Keratinocyte (primary cell): ENCODE data around the gene KRTAP22-1. TPM values are rescaled to one million over a fixed set of nuclear protein-coding genes. Genes with fewer than 3 reads are reported as not detected.

ENCODE experiments used
- DNase-seq: peaks from one replicate; pipeline ENCODE4 v3.0.0-alpha.2; 2011; ENCODE audit warnings: low read depth, missing footprints, low spot score
- FAIRE-seq: peaks from 2 replicates; lab custom pipeline; 2011; peaks lifted over from hg19 to GRCh38; lab: Jason Lieb, UNC
- H2AFZ ChIP-seq: 2 replicates; pipeline ENCODE4 v1.6.0; 2012; ENCODE audit warnings: low read length, control low read depth, inconsistent platforms; ENCODE audit not compliant: control insufficient read depth
- H3K27ac ChIP-seq: 2 replicates; pipeline ENCODE4 v1.5.1; 2011; ENCODE audit warnings: low read length; ENCODE audit not compliant: control insufficient read depth, insufficient read depth
- H3K27me3 ChIP-seq: 3 replicates; pipeline ENCODE4 v1.6.0; 2011; ENCODE audit warnings: low read length; ENCODE audit not compliant: control insufficient read depth, insufficient read depth; ENCODE audit errors: extremely low read depth
- H3K36me3 ChIP-seq, 2 experiments: 2 replicates in 1 of 2; 3 replicates in 1 of 2; pipeline ENCODE4 v1.5.1; 2011; ENCODE audit warnings: low read length in 2 of 2, mild to moderate bottlenecking in 1 of 2; ENCODE audit not compliant: control insufficient read depth in 2 of 2, insufficient read depth in 2 of 2; ENCODE audit errors: extremely low read depth in 1 of 2
- H3K4me1 ChIP-seq: 3 replicates; pipeline ENCODE4 v1.5.1; 2011; ENCODE audit warnings: low read length; ENCODE audit not compliant: control insufficient read depth, insufficient read depth; ENCODE audit errors: extremely low read depth
- H3K4me2 ChIP-seq: 3 replicates; pipeline ENCODE4 v1.6.0; 2011; ENCODE audit warnings: low read depth, low read length; ENCODE audit not compliant: control insufficient read depth, insufficient read depth; ENCODE audit errors: extremely low read depth
- H3K4me3 ChIP-seq, 3 experiments: fragments of 200-600 bp in 1 of 3; sonication (generic) in 1 of 3; 2 replicates in 2 of 3; 3 replicates in 1 of 3; pipeline ENCODE4 v1.5.1; 2011 to 2016; ENCODE audit warnings: low read length in 3 of 3, mild to moderate bottlenecking in 3 of 3, control low read depth in 2 of 3, inconsistent platforms in 1 of 3, low read depth in 1 of 3, mixed read lengths in 1 of 3, mixed run types in 1 of 3, moderate library complexity in 1 of 3; ENCODE audit not compliant: control insufficient read depth in 2 of 3, insufficient read depth in 2 of 3; ENCODE audit errors: extremely low read depth in 1 of 3
- H3K79me2 ChIP-seq: 2 replicates; pipeline ENCODE4 v1.6.0; 2012; ENCODE audit warnings: low read length; ENCODE audit not compliant: control insufficient read depth, insufficient read depth
- H3K9ac ChIP-seq: 3 replicates; pipeline ENCODE4 v1.6.0; 2011; ENCODE audit warnings: low read length; ENCODE audit not compliant: control insufficient read depth, insufficient read depth; ENCODE audit errors: extremely low read depth
- H3K9me1 ChIP-seq: 3 replicates; pipeline ENCODE4 v1.6.0; 2011; ENCODE audit warnings: low read length; ENCODE audit not compliant: control insufficient read depth, insufficient read depth; ENCODE audit errors: extremely low read depth
- H3K9me3 ChIP-seq: 2 replicates; pipeline ENCODE4 v1.5.1; 2012; ENCODE audit warnings: low read depth, low read length; ENCODE audit not compliant: control insufficient read depth
- H4K20me1 ChIP-seq: 3 replicates; pipeline ENCODE4 v1.6.0; 2011; ENCODE audit warnings: low read length; ENCODE audit not compliant: control insufficient read depth, insufficient read depth; ENCODE audit errors: extremely low read depth
- EZH2 ChIP-seq: IDR thresholded peaks from one replicate; pipeline ENCODE4 v1.6.1; 2012; ENCODE audit warnings: inconsistent platforms, mild to moderate bottlenecking, low read length, moderate library complexity
- dilution Hi-C: fragments of 300-500 bp; cut with MboI; formaldehyde crosslinking; loops from one replicate; pipeline ENCODE4 v1.7.0; 2020; ENCODE audit warnings: low sequenced_read_pairs; ENCODE audit not compliant: extremely low pct_ligation_motif_present
- polyA plus RNA-seq, 5 experiments: library from polyadenylated mRNA; depleted of rRNA in 3 of 5; stranded (reverse) in 3 of 5; stranded (forward) in 1 of 5; unstranded in 1 of 5; fragments of >200 nt; gene quantifications; 1 replicate in 1 of 5; 2 replicates in 3 of 5; 3 replicates in 1 of 5; pipeline versions ENCODE4 v1.2.1 to v1.2.3, GENCODE V29; 2011 to 2012; ENCODE audit warnings: missing spikeins in 2 of 5, low read depth in 1 of 5, low replicate concordance in 1 of 5
- TF ChIP-seq, protein P1 (sequence below), 3 experiments: IDR thresholded peaks in 1 of 3; conservative IDR thresholded peaks in 1 of 3; optimal IDR thresholded peaks in 1 of 3; 2 replicates in 2 of 3; 3 replicates in 1 of 3; pipeline versions ENCODE3 to v1.5.1; 2011; ENCODE audit warnings: low read length in 3 of 3, mild to moderate bottlenecking in 3 of 3, moderate library complexity in 2 of 3, control low read depth in 1 of 3, inconsistent platforms in 1 of 3; ENCODE audit not compliant: insufficient read depth in 2 of 3; ENCODE audit errors: extremely low read depth in 1 of 3

KRTAP22-1 gene
- polyA plus RNA-seq, 1 donor (not counting 4 experiments of a cell fraction or from before 2014, with no cell fraction given): not detected

DNA sequence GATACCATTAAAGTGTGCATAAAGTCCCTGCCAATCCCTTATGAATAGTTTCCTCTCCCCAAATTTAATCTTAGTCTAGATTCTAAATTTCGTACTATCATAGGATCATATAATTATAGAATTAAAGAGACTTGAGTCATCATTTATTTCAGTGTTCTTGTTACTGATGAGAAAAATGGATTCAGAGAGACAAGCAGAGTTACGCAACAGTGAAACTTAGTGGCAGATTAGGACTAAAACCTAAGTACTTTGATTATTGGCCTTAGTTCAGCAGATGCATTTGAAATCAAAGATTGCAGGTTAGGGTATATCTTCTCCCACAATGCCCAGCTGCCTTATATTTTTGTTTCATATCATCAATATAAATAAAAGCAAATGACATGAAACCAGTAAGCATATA is 38.9 kb upstream of the KRTAP22-1 start:
- H3K36me3 ChIP-seq: no peaks in the 10 kb centered on the region
- no peaks in the 10 kb centered on the region for H3K9me1 ChIP-seq
- no peak for DNase-seq
- no peaks in the 10 kb centered on the region for H3K4me1 ChIP-seq
- dilution Hi-C loops: no loop called here
- no peak overlapping the region for H3K4me2 ChIP-seq
- H3K4me3 ChIP-seq: no peak overlapping the region
- no peak overlapping the region for H3K27ac ChIP-seq
- no peak overlapping the region for H3K9ac ChIP-seq
- no peak overlapping the region for H2AFZ ChIP-seq
- no peaks in the 10 kb centered on the region for H4K20me1 ChIP-seq
- H3K27me3 ChIP-seq: no peaks in the 10 kb centered on the region
- FAIRE-seq: no peak
- no peaks in the 10 kb centered on the region for H3K79me2 ChIP-seq
- TF ChIP-seq, protein P1, sequence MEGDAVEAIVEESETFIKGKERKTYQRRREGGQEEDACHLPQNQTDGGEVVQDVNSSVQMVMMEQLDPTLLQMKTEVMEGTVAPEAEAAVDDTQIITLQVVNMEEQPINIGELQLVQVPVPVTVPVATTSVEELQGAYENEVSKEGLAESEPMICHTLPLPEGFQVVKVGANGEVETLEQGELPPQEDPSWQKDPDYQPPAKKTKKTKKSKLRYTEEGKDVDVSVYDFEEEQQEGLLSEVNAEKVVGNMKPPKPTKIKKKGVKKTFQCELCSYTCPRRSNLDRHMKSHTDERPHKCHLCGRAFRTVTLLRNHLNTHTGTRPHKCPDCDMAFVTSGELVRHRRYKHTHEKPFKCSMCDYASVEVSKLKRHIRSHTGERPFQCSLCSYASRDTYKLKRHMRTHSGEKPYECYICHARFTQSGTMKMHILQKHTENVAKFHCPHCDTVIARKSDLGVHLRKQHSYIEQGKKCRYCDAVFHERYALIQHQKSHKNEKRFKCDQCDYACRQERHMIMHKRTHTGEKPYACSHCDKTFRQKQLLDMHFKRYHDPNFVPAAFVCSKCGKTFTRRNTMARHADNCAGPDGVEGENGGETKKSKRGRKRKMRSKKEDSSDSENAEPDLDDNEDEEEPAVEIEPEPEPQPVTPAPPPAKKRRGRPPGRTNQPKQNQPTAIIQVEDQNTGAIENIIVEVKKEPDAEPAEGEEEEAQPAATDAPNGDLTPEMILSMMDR (optimal IDR thresholded peaks at IDR 0.05 in 1 of 3, IDR thresholded peaks at IDR 0.05 in 1 of 3, conservative IDR thresholded peaks at IDR 0.05 in 1 of 3; ENCODE audit: extremely low read depth in 1 of 3, insufficient read depth in 2 of 3, low read length in 3 of 3): no peak
- no peaks in the 10 kb centered on the region for H3K9me3 ChIP-seq

DNA sequence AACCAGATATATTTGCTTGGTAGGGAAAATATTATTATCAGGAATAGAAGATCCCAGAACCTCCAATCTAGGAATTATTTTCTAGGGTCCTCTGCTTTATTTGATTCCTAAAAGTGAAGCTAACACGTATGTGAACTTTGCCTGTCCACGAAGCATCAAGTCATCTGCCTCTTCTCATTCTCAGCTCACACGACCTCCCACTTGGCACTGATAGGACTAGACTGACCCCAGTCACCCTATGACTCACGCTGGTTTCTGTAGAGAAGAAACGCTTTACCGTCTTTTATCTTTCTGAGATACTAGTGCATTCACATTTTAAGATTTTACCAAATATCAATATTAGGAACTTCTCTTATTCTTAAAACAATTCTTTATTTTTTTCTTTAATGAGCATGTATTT is 37.8 kb upstream of the KRTAP22-1 start:
- Histone ChIP-seq H3K36me3 (no peaks in the 10 kb centered on the region), H3K4me1 (no peaks in the 10 kb centered on the region), H3K4me2 (no peak overlapping the region), H3K27ac (no peak overlapping the region), H3K9me3 (no peaks in the 10 kb centered on the region), H4K20me1 (no peaks in the 10 kb centered on the region), H3K27me3 (no peaks in the 10 kb centered on the region), H3K79me2 (no peaks in the 10 kb centered on the region), H2AFZ (no peak overlapping the region), H3K4me3 (no peak overlapping the region), H3K9me1 (no peaks in the 10 kb centered on the region), H3K9ac (no peak overlapping the region)
- dilution Hi-C loops: no loop called here
- DNase-seq (no peak), FAIRE-seq (no peak)
- TF ChIP-seq, protein P1 (optimal IDR thresholded peaks at IDR 0.05 in 1 of 3, IDR thresholded peaks at IDR 0.05 in 1 of 3, conservative IDR thresholded peaks at IDR 0.05 in 1 of 3; ENCODE audit: extremely low read depth in 1 of 3, insufficient read depth in 2 of 3, low read length in 3 of 3): no peak
- no peak for TF ChIP-seq EZH2
